ENCODE measurements around the gene SLC43A2.

DNA sequence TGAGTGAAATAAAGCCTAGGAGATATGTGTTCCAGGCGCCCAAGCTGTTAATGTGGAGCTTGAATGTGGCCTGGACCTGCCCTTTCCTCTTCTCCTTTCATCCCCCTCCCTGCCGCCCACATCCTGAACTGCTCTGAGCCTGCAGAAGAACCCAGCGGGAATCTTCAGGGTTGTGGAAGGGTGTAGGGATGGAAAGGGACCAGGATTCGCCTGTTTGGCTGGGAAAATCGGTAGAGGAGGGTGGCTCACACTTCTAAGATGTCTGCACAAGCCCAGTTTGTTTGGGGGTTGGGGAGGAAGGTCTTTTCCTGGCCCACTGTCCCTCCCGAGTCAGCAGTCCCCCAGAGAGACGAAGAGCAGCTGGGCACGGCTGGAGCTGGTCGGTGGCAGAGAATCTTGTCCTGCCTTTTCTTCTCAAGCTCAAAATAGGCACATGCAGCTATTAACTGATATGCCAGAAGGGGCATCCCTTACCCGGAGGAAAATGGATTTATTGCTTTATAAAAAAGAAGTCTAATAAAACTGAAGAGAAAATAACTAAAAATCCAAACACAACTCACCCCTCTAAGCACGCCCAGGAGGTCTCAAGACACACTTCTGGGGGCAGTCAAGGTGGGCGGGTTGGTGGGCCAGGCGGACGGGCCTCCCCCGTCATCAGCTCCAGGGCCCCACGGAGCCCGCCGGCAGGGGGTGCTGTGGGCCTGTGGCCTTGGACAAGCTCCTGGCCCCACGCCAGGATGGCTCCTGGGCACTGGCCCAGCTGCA, 54.5 kb downstream of the SLC43A2 start:
- TF ChIP-seq EP300 (IDR thresholded peaks at IDR 0.05; ENCODE audit: low read depth) (no peak), POLR2A (IDR thresholded peaks at IDR 0.05) (no peak)

All from transverse colon (tissue), 1 donor.